ENCODE results near the gene FCHSD1.

Gene FCHSD1

GRCh38 chr5:141596867-141597266 lies 54.4 kb downstream of the FCHSD1 start:
- H3K4me3 ChIP-seq (ENCODE audit: low read depth, low read length), result no peak overlapping the region
- in situ Hi-C loops (cut with HindIII; ENCODE audit: low sequenced_read_pairs), result no loop called here
- no peak for TF ChIP-seq CTCF (IDR thresholded peaks at IDR 0.05; ENCODE audit: low read depth, low read length, missing control alignments)
- no peak for DNase-seq (ENCODE audit: low read depth)

DNA sequence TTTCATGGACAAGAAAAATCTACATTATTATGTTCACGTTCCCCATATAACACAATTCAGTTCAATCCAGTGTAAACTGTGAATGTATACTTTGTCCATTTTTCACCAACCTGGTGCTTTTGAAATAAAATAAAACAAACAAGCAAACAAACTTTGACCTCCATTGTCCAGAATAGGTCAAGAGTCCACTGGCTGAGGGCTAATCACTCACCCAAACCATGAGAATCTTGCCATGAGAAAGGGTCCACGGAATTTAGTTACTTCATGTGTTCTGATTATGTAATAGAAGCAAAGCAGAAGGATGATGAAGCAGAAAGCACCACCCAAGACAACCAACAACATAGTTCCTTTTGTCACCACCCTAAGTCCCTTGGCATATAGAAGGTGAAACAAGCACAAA lies 61.1 kb downstream of the FCHSD1 start:
- no peak for TF ChIP-seq CTCF (IDR thresholded peaks at IDR 0.05; ENCODE audit: low read depth, low read length, missing control alignments)
- no peak for DNase-seq (ENCODE audit: low read depth)

More for the DNA sequence above, 61.1 kb downstream of the FCHSD1 start:
- H3K4me3 ChIP-seq (ENCODE audit: low read depth, low read length), result no peak overlapping the region
- in situ Hi-C loops (cut with HindIII; ENCODE audit: low sequenced_read_pairs), result no loop called here
